Activated gamma-delta T cell treated with anti-CD3 and anti-CD28 coated beads, Interleukin-2, amount 50 U/mL, for 16 hours (primary cell): ENCODE measurements around the gene TCF25.
"Not testable (repeated sequence)": the region's sequence is repeated elsewhere in the genome, so short reads cannot be mapped to it uniquely, and the experiment has no call there.

Experiments
- DNase-seq: peaks from one replicate; pipeline ENCODE4 v3.0.0-alpha.2; 2020; ENCODE audit warnings: low read depth

Gene TCF25

DNA sequence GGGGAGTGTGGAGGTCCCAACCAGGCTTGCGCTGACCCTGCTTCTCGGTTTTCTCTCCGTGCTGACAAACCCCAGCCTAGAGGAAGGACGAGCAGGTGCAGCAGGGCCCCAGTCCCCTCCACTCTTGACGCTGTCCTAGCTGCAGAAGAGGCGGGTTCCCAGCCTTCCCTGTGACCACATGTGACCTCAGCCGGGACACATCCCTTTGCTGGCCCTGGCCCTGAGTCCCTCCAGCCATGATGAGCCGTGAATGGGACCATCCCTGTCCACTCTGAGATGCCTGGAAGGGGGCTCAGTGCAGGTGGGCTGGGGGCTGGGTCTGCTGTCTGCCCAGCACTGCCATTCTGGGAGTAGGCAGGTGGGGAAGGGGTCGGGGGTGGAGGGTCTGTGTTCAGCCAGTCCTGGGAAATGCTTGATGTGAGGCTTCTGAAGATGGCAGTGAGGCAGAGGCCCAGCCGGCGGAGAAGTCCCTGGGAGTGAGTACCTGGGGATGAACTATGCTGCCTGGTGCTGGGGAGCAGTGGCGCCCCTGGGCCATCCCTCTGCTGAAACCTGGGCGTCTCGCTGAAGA, 47.8 kb downstream of the TCF25 start:
- DNase-seq = no peak

- DNase-seq = no peak
These were observed 48.5 kb downstream of the TCF25 start for GRCh38 chr16:89921702-89922476.

GRCh38 chr16:89922477-89922883, 49.1 kb downstream of the TCF25 start:
- DNase-seq = no peak

GRCh38 chr16:89922884-89923639, 49.7 kb downstream of the TCF25 start, which contains the start of gene TUBB3:
Gene TUBB3 (plus strand): TSS chr16:89923342. CDS start chr16:89923402, 60 bp downstream.
- no peak for DNase-seq

DNA sequence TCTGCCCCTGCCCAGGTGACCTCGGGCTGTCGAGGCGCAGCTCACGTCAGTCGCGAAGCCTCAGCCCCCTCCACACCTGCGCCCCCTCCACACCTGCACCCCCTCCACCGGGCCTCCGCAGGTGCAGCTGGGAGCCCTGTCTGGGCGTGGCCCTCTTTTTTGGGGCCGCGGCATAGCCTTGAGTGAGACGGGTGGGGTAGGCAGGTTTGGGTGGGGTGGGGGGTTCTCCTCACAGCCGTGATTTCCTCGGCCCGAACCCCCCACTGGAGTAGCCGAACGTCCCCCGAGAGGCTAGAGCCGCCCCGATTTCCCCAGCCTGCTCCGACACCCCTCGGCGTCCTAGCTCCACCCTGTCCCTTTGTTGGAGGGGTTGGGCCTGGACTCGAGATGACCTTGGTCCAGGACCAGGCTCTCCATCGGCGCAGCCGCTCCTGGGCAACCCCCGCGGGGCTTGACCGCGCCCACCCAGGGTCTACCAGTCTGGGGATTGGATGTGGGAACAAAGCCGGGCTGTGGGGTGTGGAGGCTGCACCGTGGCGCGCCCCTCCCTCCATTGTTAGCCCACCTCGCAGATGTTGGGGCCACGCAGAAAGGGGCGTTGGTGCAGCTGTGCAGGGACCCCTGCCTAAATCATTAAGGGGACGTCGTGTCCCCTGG, 50.4 kb downstream of the TCF25 start:
- no peak for DNase-seq

- no peak for DNase-seq
These were observed 51.0 kb downstream of the TCF25 start for GRCh38 chr16:89924297-89924924.

- no peak for DNase-seq
These were observed 51.5 kb downstream of the TCF25 start for GRCh38 chr16:89924925-89925307.

DNA sequence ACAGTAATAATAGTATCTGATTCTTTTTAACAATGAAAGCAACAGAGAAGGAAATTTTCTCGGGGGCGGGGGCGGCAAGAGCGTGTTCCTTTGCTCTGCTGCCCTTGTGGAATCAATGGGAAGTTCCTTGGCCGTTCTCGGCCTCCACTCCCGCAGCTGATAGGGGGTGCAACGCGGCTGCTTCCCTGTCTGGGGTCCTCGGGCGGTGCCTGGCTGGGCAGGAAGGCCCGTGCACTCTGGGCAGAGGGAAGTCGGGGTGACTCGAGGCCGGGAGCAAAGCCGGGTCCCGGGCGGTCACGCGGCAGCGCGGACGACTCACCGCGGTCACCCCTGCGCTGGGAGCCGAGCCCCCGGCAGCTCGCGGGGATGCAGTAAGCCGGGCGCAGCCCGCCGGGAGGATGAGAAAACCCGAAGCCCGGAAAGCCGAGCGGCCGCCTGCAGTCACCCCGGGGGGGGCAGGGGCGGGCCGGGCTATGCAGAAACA, 52.2 kb downstream of the TCF25 start:
- no peak for DNase-seq

GRCh38 chr16:89931305-89931896, 58.0 kb downstream of the TCF25 start:
- no peak for DNase-seq

GRCh38 chr16:89931964-89932363, 58.6 kb downstream of the TCF25 start:
- no peak for DNase-seq

- not testable (repeated sequence) for DNase-seq
These were observed 60.6 kb downstream of the TCF25 start for GRCh38 chr16:89934019-89934418.

DNA sequence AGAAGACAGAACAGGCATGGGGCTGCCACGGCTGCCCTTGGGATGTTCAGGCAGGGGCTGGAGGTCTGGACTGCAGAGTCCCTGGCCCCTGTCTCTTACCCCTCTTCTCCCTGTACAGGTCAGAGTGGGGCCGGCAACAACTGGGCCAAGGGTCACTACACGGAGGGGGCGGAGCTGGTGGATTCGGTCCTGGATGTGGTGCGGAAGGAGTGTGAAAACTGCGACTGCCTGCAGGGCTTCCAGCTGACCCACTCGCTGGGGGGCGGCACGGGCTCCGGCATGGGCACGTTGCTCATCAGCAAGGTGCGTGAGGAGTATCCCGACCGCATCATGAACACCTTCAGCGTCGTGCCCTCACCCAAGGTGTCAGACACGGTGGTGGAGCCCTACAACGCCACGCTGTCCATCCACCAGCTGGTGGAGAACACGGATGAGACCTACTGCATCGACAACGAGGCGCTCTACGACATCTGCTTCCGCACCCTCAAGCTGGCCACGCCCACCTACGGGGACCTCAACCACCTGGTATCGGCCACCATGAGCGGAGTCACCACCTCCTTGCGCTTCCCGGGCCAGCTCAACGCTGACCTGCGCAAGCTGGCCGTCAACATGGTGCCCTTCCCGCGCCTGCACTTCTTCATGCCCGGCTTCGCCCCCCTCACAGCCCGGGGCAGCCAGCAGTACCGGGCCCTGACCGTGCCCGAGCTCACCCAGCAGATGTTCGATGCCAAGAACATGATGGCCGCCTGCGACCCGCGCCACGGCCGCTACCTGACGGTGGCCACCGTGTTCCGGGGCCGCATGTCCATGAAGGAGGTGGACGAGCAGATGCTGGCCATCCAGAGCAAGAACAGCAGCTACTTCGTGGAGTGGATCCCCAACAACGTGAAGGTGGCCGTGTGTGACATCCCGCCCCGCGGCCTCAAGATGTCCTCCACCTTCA, 61.5 kb downstream of the TCF25 start:
- DNase-seq = no peak

GRCh38 chr16:89935620-89936019, 62.2 kb downstream of the TCF25 start:
- not testable (repeated sequence) for DNase-seq

DNA sequence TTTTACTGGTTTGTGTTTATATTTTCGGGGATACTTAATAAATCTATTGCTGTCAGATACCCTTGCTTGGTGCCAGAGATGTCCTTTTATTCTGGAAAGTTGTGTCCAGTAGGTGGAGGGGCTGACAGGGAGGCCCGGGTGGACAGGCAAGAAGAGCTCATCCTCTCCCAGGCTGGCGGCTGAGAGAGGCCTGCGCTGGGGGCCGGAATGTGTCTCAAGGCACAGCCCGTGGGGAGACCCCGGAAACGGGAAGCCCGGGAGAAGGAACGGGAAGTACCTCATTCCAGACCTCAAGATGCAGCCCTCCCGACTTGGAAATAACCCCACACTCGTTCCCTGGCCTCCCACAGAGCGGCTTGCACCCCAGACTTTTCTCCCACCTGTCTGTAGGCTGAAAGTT, 62.6 kb downstream of the TCF25 start:
- DNase-seq = no peak

GRCh38 chr16:89936508-89936907, 63.1 kb downstream of the TCF25 start:
- no peak for DNase-seq

DNA sequence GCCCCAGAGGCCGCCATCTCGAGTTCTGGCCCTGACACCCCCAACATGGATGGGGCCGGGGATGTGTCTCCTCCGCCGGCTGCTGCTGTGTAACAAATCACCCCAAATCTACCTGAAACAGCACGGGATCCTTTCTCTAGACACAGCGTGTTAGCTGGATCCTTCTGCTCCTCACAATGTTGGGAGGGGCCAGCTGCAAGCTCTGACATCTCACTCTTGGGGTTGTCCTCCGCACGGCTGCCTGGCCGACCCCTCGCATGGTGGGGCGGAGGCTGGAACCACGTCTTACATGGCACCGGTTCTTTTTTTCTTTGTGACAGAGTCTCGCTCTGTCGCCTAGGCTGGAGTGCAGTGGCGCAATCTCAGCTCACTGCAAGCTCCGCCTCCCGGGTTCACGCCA, 63.6 kb downstream of the TCF25 start:
- no peak for DNase-seq

DNA sequence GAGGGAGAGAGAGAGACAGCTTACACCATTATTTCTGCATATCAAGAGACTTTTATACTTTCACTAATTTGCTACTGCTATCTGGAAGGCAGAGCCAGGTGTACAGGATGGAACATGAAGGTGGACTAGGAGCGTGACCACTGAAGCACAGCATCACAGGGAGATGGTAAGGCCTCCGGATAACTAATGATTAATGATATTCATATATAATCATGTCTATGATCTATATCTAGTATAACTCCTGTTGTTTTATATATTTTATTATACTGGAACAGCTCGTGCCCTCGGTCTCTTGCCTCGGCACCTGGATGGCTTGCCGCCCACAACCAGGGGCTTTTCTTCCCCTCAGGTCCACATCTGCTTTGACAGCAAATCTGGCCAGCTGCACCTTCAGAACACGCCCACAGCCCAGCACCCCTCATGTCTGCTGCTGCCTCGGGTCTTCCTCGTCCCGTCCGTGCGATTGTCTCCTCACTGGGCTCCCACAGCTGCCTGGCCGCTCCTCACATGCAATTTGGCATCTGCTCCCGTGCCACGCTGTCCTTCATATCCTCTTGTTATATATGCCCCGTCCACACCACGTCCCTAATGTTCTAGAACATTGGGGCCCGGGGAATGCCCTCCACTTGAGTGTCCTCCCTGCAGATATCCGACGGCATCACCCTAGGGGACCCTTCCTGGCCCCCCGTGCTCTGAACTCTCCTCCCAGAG, 64.9 kb downstream of the TCF25 start:
- DNase-seq = no peak

GRCh38 chr16:89944773-89945172, 71.4 kb downstream of the TCF25 start:
- DNase-seq = no peak

DNA sequence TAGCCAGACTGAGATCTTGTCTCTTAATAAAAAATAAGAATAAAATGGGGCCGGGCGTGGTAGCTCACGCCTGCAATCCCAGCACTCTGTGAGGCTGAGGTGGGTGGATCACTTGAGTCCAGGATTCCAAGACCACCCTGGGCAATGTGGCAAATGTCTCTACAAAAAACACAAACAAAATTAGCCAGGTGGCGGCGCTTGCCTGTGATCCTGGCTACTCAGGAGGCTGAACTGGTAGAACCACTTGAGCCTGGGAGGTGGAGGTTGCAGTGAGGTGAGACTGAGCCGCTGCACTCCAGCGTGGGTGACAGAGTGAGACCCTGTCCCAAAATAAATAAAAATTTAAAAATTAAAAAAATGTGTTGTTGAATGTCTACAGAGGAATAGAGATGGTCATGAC, 72.3 kb downstream of the TCF25 start:
- DNase-seq = no peak

GRCh38 chr16:89946515-89946914, 73.1 kb downstream of the TCF25 start:
- no peak for DNase-seq
